DOHH2 (cell line): ENCODE measurements around the gene GMEB1.
"Not testable (repeated sequence)": the region's sequence is repeated elsewhere in the genome, so short reads cannot be mapped to it uniquely, and the experiment has no call there.

Source experiments
- H3F3A ChIP-seq: fragments of 200-600 bp; sonication (generic), shearing (Covaris generic); 2 replicates; pipeline ENCODE4 v1.6.0; 2016; ENCODE audit warnings: antibody characterized with exemption, mild to moderate bottlenecking; ENCODE audit not compliant: control insufficient read depth, insufficient read depth
- H3K27ac ChIP-seq: fragments of 200-600 bp; sonication (generic); 2 replicates; pipeline ENCODE4 v1.5.1; 2014; ENCODE audit warnings: low read depth, mild to moderate bottlenecking, low read length, moderate library complexity
- H3K27me3 ChIP-seq: fragments of 200-600 bp; sonication (generic); 2 replicates; pipeline ENCODE4 v1.6.1; 2014; ENCODE audit warnings: mild to moderate bottlenecking, low read length, mixed read lengths; ENCODE audit not compliant: control insufficient read depth
- H3K36me3 ChIP-seq: fragments of 200-600 bp; sonication (generic); 2 replicates; pipeline ENCODE4 v1.6.1; 2014; ENCODE audit warnings: mild to moderate bottlenecking, low read length, moderate library complexity, mixed read lengths; ENCODE audit not compliant: control insufficient read depth
- H3K4me1 ChIP-seq: fragments of 200-600 bp; sonication (generic); 2 replicates; pipeline ENCODE4 v1.6.1; 2014; ENCODE audit warnings: mild to moderate bottlenecking, low read length, mixed read lengths; ENCODE audit not compliant: control insufficient read depth
- H3K4me2 ChIP-seq: fragments of 200-600 bp; sonication (generic); 2 replicates; pipeline ENCODE4 v1.6.0; 2014; ENCODE audit warnings: mild to moderate bottlenecking, low read length, moderate library complexity
- H3K4me3 ChIP-seq: fragments of 200-600 bp; sonication (generic); 2 replicates; pipeline ENCODE4 v1.5.1; 2014; ENCODE audit warnings: mild to moderate bottlenecking, low read length, mixed read lengths
- H3K79me2 ChIP-seq: fragments of 200-600 bp; sonication (generic); 2 replicates; pipeline ENCODE4 v1.6.1; 2014; ENCODE audit warnings: mild to moderate bottlenecking, low read length, mixed read lengths; ENCODE audit not compliant: control insufficient read depth
- H3K9me2 ChIP-seq: fragments of 200-600 bp; sonication (generic); replicated peaks from 2 replicates; pipeline ENCODE4 v1.6.1; 2014; ENCODE audit warnings: mild to moderate bottlenecking, low read length, mixed read lengths; ENCODE audit not compliant: control insufficient read depth
- H3K9me3 ChIP-seq: fragments of 200-600 bp; sonication (generic); 2 replicates; pipeline ENCODE4 v1.6.1; 2014; ENCODE audit warnings: antibody characterized with exemption, low read length, mixed read lengths; ENCODE audit not compliant: control insufficient read depth, insufficient read depth
- H4K20me1 ChIP-seq: fragments of 200-600 bp; sonication (generic); 2 replicates; pipeline ENCODE4 v1.6.0; 2014; ENCODE audit warnings: low read depth, mild to moderate bottlenecking, antibody characterized with exemption, low read length, moderate library complexity; ENCODE audit not compliant: control insufficient read depth, insufficient read depth
- EZH2phosphoT487 ChIP-seq: fragments of 200-600 bp; sonication (generic); IDR thresholded peaks from 2 replicates; pipeline ENCODE4 v1.6.1; 2017; ENCODE audit warnings: borderline replicate concordance, mild to moderate bottlenecking, antibody characterized with exemption, low read length, moderate library complexity, mixed read lengths
- TF ChIP-seq, protein P1 (sequence below): fragments of 200-600 bp; sonication (generic); IDR thresholded peaks from one replicate; pipeline ENCODE4 v1.5.1; 2014; ENCODE audit warnings: antibody characterized with exemption, mild to moderate bottlenecking, low read depth, low read length; ENCODE audit not compliant: poor library complexity, severe bottlenecking

The GMEB1 gene

DNA sequence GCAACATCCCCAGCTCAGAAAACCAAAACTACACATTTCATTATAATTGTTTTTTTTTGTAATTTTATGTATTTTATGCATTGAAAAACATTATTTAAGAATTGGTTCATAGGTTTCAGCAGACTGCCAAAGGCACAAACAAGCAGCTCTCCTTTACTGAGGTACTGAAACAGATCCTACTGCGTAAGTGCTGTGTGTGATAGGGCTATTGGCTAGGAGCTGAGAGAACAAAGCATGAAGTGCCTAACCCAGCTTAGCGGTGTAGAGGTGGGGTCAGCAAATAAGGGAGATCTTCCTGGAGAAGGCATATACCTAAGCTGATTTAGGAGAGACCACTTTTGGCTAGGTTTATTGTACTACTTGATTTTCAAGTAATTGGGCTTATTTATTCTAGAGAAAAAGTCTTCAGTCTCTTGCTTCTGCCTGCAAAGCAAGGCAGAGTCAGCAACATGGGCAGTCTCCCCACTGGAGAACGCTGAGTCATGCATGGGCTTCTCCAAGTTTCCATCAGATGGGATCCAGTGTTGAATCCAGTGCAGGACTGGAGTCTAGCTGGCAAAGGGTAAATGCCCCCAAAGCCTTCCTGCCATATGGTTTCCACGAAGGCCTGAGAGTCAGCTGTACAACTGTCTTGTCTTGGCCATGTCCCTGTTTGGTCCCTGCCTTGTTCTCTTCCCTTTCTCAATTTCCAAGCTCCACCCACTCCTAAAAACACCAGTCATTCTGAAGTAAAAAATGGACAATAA is 50.2 kb downstream of the GMEB1 start:
- Histone ChIP-seq H3K9me2 (no peaks in the 10 kb centered on the region), H3K9me3 (no peaks in the 10 kb centered on the region), H3K79me2 (no peaks in the 10 kb centered on the region), H3K4me1 (no peaks in the 10 kb centered on the region), H3K36me3 (peaks cover 14% of the 10 kb centered on the region), H3K4me3 (no peak overlapping the region), H3K4me2 (no peak overlapping the region), H3K27ac (no peak overlapping the region), H3F3A (no peaks in the 10 kb centered on the region), H3K27me3 (no peaks in the 10 kb centered on the region), H4K20me1 (no peaks in the 10 kb centered on the region)
- TF ChIP-seq, protein P1, sequence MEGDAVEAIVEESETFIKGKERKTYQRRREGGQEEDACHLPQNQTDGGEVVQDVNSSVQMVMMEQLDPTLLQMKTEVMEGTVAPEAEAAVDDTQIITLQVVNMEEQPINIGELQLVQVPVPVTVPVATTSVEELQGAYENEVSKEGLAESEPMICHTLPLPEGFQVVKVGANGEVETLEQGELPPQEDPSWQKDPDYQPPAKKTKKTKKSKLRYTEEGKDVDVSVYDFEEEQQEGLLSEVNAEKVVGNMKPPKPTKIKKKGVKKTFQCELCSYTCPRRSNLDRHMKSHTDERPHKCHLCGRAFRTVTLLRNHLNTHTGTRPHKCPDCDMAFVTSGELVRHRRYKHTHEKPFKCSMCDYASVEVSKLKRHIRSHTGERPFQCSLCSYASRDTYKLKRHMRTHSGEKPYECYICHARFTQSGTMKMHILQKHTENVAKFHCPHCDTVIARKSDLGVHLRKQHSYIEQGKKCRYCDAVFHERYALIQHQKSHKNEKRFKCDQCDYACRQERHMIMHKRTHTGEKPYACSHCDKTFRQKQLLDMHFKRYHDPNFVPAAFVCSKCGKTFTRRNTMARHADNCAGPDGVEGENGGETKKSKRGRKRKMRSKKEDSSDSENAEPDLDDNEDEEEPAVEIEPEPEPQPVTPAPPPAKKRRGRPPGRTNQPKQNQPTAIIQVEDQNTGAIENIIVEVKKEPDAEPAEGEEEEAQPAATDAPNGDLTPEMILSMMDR, result no peak
- no peak for TF ChIP-seq EZH2phosphoT487

DNA sequence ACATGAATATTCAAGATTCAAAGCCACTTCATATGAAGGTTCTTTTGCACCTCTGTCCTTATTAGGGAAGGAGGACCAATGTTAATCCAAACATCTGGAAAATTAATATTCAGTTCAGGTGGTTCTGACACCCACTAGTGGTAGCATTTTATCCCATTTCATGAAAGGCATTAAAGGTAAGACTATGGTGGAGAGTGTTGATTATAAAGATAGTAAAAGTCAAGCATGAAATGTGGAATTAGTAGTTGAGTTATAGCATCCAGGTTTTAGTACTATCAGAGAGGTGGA is 50.7 kb downstream of the GMEB1 start:
- H3K27me3 ChIP-seq, result no peaks in the 10 kb centered on the region
- H3K4me3 ChIP-seq, result no peak overlapping the region
- no peak overlapping the region for H3K27ac ChIP-seq
- peaks cover 9% of the 10 kb centered on the region for H3K36me3 ChIP-seq
- no peaks in the 10 kb centered on the region for H3K9me2 ChIP-seq
- no peak overlapping the region for H3K4me2 ChIP-seq
- H3F3A ChIP-seq, result no peaks in the 10 kb centered on the region
- no peaks in the 10 kb centered on the region for H3K79me2 ChIP-seq
- H3K9me3 ChIP-seq, result no peaks in the 10 kb centered on the region
- TF ChIP-seq EZH2phosphoT487, result no peak
- H4K20me1 ChIP-seq, result no peaks in the 10 kb centered on the region
- no peaks in the 10 kb centered on the region for H3K4me1 ChIP-seq

DNA sequence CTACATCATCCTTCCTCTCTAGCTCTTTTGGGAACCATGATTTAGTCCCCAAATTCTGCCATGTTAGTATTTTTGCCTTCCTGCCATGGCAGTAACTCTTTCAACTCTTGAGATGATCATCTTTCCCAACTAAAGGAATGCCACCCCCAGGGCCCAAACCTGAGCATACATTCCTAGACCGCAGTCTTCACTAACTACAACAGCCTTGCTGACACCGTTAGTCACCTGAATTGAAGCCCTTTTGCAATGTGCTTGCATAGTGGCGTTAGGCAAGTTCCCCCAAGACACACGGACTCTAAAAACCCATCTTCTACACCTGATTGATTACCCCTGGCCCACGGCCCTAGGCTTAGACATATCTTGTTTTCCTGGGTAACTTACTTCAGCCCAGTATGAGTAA is 51.8 kb downstream of the GMEB1 start:
- H3K9me2 ChIP-seq, result no peaks in the 10 kb centered on the region
- no peak overlapping the region for H3K27ac ChIP-seq
- H3K27me3 ChIP-seq, result no peaks in the 10 kb centered on the region
- H4K20me1 ChIP-seq, result no peaks in the 10 kb centered on the region
- H3K79me2 ChIP-seq, result no peaks in the 10 kb centered on the region
- no peaks in the 10 kb centered on the region for H3K36me3 ChIP-seq
- H3K4me2 ChIP-seq, result no peak overlapping the region
- H3K9me3 ChIP-seq, result no peaks in the 10 kb centered on the region
- TF ChIP-seq, protein P1, result no peak
- TF ChIP-seq EZH2phosphoT487, result no peak
- no peak overlapping the region for H3K4me3 ChIP-seq
- no peaks in the 10 kb centered on the region for H3K4me1 ChIP-seq
- no peaks in the 10 kb centered on the region for H3F3A ChIP-seq

DNA sequence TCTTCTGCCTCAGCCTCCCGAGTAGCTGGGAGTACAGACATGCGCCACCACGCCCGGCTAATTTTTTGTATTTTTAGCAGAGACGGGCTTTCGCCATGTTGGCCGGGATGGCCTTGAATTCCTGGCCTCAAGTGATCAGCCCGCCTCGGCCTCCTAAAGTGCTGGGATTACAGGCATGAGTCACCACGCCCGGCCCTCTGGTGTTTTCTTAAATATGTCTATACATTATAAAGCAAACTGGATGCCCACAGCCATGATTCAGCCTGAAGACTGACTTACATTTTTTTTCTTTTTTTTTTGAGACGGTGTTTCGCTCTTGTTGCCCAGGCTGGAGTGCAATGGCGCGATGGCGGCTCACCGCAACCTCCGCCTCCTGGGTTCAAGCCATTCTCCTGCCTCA is 53.3 kb downstream of the GMEB1 start:
- not testable (repeated sequence) for H3K9me3 ChIP-seq, H3F3A ChIP-seq, H3K4me1 ChIP-seq, H3K27ac ChIP-seq, H4K20me1 ChIP-seq, H3K4me2 ChIP-seq, H3K79me2 ChIP-seq, H3K27me3 ChIP-seq, H3K9me2 ChIP-seq, H3K36me3 ChIP-seq, H3K4me3 ChIP-seq

DNA sequence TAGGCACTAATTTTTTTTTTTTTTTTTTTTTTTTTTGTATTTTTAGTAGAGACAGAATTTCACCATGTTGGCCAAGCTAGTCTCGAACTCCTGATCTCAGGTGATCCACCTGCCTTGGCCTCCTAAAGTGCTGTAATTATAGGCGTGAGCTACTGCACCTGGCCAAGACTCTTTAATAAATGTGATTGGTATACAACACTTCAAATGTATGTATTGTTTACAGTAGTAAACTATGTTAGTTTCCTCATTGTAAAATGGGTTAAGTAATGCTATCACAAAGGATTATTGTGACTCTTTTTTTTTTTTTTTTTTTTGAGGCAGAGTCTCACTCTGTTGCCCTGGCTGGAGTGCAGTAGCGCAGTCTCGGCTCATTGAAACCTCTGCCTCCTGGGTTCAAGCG is 56.8 kb downstream of the GMEB1 start:
- H3K9me2 ChIP-seq, H3K9me3 ChIP-seq, H3K27ac ChIP-seq, H3K4me2 ChIP-seq, H3K36me3 ChIP-seq, H3F3A ChIP-seq, H3K79me2 ChIP-seq, H3K4me3 ChIP-seq, H4K20me1 ChIP-seq, H3K4me1 ChIP-seq, H3K27me3 ChIP-seq: not testable (repeated sequence)
